ENCODE measurements around the gene KLC1.
A peak's percentile ranks its signal among the peaks of the same experiment; 100 is the strongest.

DNA sequence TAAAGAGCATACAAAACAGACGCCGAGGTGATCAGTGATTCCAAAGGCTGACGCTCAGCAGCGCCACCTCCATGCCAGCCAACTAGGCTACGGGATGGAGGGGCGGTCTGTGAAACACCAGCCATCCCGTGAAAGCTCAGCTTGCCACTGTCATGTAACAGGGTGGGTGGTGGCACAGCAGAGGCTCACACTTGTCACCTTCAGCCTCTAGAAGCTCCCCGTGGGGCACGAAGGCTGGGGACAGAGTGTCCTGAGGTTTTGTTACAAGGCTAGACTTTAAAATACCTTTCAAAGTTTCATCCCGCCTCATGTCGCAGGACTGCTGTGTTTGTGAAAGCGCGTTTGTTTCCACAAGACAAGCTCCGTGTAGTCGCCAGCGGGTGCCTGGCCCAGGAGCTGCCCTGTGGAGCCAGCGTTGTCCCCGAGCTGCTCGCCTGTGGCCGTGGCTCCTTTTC lies 65.6 kb downstream of the KLC1 start:
- TF ChIP-seq, protein P1, sequence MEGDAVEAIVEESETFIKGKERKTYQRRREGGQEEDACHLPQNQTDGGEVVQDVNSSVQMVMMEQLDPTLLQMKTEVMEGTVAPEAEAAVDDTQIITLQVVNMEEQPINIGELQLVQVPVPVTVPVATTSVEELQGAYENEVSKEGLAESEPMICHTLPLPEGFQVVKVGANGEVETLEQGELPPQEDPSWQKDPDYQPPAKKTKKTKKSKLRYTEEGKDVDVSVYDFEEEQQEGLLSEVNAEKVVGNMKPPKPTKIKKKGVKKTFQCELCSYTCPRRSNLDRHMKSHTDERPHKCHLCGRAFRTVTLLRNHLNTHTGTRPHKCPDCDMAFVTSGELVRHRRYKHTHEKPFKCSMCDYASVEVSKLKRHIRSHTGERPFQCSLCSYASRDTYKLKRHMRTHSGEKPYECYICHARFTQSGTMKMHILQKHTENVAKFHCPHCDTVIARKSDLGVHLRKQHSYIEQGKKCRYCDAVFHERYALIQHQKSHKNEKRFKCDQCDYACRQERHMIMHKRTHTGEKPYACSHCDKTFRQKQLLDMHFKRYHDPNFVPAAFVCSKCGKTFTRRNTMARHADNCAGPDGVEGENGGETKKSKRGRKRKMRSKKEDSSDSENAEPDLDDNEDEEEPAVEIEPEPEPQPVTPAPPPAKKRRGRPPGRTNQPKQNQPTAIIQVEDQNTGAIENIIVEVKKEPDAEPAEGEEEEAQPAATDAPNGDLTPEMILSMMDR (IDR thresholded peaks at IDR 0.05; ENCODE audit: low read depth, low read length, poor library complexity, severe bottlenecking): peak; percentile 3
- TF ChIP-seq EZH2phosphoT487 (IDR thresholded peaks at IDR 0.05; ENCODE audit: borderline replicate concordance, low read length): no peak

Measured in DOHH2 (cell line).